Activated T-cell treated with anti-CD3 and anti-CD28 coated beads, Interleukin-2, amount 50 U/mL, for 1 hour (primary cell): ENCODE results near the gene SLX9.
"Not testable (repeated sequence)": the region's sequence is repeated elsewhere in the genome, so short reads cannot be mapped to it uniquely, and the experiment has no call there.

Source experiments
- DNase-seq: peaks from one replicate; pipeline ENCODE4 v3.0.0-alpha.2; 2020

Gene SLX9

GRCh38 chr21:44918107-44918470, 21.7 kb upstream of the SLX9 start:
- no peak for DNase-seq

DNA sequence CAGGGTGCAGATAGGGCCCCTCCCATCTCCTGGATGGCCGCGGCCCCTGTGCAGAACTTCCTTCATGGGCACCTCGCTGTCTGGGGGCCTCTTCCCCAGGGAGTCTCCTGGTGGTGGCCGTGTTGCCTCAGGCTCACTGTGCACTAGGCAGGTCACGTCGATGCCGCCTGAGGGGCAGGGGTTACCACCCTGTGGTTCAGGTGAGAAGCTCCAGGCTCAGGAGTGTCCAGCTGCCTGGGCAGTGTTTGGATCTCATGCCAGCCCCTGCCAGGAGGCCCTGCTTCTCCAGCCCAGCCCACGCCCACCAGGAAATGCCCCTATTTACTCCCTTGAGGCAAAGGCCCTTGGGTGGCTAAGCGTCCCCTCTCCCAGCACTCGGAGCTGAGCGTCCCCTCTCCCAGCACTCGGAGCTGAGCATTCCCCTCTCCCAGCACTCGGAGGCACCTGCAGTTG, 21.2 kb upstream of the SLX9 start:
- no peak for DNase-seq

- DNase-seq = peak; percentile 35
Measured at GRCh38 chr21:44919111-44919912, 20.5 kb upstream of the SLX9 start.

- DNase-seq = peak; percentile 33
Measured at GRCh38 chr21:44919913-44920693, 19.7 kb upstream of the SLX9 start.

- DNase-seq = peak; percentile 48
Measured at GRCh38 chr21:44920694-44921604, 18.9 kb upstream of the SLX9 start, which contains the start of gene ITGB2. Gene ITGB2, minus strand, starts transcription at chr21:44920899. Its CDS starts 10,117 bp downstream, at chr21:44910782.

- no peak for DNase-seq
Measured at GRCh38 chr21:44921928-44922327, 17.9 kb upstream of the SLX9 start.

GRCh38 chr21:44923480-44924084, 16.2 kb upstream of the SLX9 start:
- DNase-seq = no peak

- DNase-seq = no peak
Measured at GRCh38 chr21:44924606-44925377, 15.0 kb upstream of the SLX9 start.

DNA sequence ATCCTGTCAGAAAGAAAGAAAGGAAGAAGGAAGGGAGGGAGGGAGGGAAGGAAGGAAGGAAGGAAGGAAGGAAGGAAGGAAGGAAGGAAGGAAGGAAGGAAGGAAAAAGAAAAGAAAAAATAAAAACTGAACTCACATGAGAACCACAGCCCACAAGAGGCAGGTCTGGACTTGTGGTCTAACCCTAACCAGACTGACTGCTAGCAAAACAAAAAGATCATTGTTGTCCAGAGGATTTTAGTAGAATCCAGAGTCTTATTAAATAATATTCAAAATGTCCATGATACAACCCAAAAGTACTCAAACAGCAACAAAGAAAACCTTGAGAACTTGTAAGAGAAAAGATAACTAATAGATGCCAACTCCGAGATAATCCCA, 14.5 kb upstream of the SLX9 start:
- no peak for DNase-seq

DNA sequence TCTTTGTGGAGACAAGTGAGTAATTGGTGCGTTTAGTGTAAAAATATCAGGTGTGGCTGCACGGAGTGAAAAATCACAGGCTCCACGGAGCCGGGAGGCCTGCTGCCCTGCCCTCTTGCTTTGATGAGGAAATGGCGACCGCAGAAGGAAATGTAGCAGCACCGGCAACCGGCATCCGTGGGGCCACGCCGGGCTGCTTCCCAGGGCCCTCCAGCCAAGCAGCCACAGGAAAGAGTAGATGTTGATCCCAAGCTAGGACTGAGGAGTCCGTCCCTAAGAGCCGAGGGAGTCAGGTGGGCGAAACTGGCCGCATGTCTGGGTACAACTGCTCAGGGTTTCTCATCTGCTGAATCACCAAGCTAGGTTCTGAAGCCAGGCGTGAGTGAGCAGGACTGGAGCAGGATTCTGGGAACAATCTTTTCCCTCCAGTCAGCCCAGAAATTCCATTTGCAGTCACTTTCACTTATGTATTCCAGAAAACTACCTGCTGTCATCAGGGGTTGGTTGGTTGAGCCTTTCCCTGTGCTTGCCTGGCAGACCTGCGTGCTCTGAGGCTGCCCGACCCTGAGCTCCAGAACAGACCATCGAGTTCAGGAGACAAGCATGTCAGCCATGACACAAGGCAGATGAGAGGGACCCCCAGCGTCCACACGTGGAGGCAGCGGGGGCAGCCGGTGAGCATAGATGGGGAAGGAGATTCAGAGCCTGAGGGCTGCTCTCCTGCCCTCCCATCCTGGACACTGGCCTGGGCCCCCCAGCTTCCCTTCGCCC, 13.3 kb upstream of the SLX9 start:
- DNase-seq = peak; percentile 66

- no peak for DNase-seq
Measured at GRCh38 chr21:44927259-44927586, 12.6 kb upstream of the SLX9 start.

GRCh38 chr21:44927587-44928461, 12.0 kb upstream of the SLX9 start:
- peak; percentile 84 for DNase-seq

DNA sequence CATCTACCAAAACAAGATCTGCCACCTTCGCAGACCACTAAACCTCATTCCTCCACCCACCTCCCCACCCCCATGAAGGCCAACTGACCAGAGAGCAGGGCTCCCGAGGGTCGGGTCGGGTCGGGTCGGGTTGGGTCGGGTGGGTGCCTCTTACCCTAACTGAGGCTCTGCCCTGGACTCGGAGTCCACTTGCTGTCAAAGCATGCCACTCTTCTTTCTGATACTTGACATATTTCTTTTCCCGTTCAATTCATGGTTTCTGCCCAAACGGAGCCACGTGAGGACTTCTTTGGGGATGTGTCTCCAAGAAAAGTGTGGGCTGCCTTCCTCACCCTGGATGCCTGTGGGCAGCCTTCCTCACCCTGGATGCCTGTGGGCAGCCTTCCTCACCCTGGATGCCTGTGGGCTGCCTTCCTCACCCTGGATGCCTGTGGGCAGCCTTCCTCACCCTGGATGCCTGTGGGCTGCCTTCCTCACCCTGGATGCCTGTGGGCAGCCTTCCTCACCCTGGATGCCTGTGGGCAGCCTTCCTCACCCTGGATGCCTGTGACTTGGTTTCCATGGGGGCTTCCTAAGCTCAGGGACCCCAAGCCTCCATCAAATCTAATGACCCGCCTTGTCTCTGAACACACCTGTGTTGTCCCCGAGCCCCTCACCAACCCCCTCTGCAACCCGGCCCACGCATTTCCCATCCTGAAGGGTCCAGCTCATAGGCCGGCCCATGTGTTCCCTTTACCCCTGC, 11.2 kb upstream of the SLX9 start:
- not testable (repeated sequence) for DNase-seq

DNA sequence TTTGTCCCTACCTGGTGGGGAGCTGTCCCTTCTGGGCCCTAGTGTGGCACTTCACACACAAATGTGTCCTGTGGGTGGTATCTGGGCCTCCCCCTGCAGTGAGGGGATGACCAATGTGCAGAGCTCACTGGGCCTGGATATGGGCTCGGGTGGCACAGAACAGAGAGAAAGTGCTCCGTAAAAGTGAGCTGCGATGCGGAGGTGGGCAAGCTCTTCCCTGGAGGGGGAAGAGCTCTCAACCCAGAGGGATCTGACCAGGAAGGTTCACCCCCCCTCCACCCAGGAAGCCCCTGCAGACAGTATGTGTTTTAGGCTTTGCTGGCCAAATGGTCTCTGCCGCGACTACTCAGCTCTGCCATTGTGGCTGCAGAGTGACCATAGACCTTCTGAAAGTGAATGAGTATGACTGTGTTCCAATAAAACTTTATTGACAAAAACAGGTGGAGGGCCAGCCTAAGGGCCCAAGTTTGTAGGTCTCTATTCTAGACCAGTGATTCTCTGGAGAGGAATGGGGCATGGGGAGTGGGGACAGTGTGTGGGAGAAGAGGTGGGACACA, 10.5 kb upstream of the SLX9 start:
- no peak for DNase-seq

DNA sequence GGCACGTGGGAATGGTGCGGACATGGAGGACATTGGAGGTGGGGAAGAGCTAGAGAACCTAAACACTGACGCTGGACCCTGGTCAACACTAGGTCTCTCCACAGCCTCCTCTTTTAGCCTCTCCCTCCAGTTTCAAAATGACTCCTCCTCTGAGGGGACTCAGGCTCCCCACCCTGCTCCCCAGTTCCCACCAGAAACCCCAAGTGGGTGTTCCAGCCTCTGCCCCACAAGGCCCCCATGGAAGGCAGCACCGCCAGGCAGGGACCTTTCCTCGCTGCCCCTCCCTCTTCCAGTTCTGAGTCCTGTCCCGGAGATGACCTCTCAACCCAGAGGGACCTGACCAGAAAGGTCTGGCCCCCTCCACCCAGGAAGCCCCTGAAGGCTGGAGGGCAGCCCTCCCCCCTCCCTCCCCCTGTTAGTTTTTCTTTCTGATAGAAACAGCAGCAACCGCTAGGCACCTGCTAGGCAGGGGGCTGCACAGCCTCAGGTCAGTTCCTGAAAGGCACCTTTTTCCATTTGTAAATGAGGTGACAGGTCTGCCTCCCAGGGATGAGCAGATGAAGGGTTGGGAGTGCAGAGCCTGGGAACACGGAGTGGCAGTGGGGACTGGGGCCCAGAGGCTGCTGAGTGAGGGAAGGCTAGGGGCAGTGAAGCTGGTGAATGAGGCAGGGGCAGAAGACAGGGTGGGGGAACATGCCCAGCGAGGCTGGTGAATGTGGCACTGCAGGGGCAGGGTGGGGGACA, 9.9 kb upstream of the SLX9 start:
- no peak for DNase-seq

GRCh38 chr21:44930543-44930981, 9.3 kb upstream of the SLX9 start:
- DNase-seq = peak; percentile 69

GRCh38 chr21:44931137-44931500, 8.7 kb upstream of the SLX9 start:
- DNase-seq = peak; percentile 36
